GM12872 (cell line): ENCODE data around the gene RNF208.

ENCODE experiments used
- TF ChIP-seq, protein P1 (sequence below): IDR thresholded peaks from 3 replicates; pipeline ENCODE4 v1.5.1; 2011; ENCODE audit warnings: low read depth, mild to moderate bottlenecking, low read length, moderate library complexity; ENCODE audit not compliant: insufficient read depth

RNF208 gene

GRCh38 chr9:137218754-137219271 lies 3.2 kb downstream of the RNF208 start:
- TF ChIP-seq, protein P1, sequence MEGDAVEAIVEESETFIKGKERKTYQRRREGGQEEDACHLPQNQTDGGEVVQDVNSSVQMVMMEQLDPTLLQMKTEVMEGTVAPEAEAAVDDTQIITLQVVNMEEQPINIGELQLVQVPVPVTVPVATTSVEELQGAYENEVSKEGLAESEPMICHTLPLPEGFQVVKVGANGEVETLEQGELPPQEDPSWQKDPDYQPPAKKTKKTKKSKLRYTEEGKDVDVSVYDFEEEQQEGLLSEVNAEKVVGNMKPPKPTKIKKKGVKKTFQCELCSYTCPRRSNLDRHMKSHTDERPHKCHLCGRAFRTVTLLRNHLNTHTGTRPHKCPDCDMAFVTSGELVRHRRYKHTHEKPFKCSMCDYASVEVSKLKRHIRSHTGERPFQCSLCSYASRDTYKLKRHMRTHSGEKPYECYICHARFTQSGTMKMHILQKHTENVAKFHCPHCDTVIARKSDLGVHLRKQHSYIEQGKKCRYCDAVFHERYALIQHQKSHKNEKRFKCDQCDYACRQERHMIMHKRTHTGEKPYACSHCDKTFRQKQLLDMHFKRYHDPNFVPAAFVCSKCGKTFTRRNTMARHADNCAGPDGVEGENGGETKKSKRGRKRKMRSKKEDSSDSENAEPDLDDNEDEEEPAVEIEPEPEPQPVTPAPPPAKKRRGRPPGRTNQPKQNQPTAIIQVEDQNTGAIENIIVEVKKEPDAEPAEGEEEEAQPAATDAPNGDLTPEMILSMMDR: no peak

DNA sequence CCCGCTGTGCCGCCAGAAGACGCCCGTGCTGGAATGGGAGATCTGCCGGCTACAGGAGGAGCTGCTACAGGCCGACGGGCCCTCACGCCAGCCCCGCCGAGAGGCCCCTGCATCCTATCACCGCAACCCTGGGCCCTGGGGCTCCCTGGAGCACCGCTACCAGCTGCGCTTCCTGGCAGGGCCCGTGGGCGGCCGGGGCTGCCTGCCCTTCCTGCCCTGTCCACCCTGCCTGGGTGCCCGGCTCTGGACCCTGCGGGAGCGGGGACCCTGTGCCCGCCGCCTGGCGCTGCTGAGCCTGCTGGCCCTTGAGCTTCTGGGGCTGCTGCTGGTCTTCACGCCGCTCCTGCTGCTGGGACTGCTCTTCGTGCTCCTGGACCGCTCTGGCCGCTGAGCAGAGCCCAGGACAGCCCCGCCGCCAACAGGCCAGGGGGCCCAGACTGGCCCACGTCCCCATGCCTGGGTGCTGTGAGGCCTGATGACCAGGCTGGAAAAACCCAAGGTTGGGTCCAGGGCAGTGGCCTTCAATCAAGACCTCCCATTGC lies 3.8 kb downstream of the RNF208 start:
- TF ChIP-seq, protein P1: no peak

- TF ChIP-seq, protein P1: no peak
Measured at GRCh38 chr9:137217276-137218211, 4.5 kb downstream of the RNF208 start.

DNA sequence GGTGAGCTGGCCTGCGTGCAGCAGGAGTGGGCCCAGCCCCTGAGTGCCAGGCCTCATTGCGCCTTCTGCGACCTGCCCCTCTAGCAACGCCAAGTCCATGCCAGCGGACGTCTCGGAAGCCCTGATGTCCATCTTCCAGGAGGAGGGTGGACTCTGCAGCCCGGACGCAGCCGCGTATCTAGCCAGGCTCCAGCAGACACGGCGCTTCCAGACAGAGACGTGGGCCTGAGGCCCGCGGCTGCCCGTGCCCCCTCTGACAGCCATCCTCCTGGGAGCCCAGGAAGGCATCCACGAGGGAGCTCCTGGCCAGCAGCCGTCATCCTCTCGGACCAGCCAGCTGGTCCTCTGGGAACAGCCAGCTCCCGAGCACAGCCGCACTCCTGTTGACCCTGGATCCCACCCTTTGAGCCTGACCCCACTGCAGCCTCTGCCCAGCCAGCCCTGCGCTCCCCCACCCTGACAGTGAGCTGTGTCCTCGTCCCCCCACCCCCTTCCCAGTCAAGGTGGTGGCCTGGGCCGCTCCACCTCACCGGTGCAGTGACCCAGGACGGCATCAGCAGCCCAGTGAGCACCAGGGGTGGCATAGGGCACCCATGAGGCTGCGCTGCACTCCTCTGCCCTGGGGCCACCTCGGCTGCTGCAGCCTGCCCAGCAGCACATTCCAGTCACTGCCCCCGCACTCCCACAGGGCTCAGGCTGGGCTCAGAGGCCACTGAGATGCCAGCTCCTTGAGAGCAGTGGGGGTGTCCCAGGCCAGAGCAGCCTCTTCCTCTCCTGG lies 5.7 kb downstream of the RNF208 start:
- TF ChIP-seq, protein P1: no peak

GRCh38 chr9:137215196-137215986 lies 6.6 kb downstream of the RNF208 start:
- TF ChIP-seq, protein P1: no peak

DNA sequence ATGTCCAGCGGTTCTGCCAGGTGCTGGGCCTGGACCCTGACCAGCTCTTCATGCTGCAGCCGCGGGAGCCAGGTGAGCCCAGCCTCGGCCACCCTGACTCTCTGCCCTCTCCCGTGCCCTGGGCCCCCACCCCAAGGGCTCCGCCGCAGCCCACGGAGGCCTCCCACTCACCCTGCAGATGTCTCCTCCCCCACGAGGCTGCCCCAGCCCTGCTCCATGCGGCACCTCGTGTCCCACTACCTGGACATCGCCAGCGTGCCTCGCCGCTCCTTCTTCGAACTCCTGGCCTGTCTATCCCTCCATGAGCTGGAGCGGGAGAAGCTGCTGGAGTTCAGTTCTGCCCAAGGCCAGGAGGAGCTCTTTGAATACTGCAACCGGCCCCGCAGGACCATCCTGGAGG lies 7.4 kb downstream of the RNF208 start:
- TF ChIP-seq, protein P1: no peak
